HepG2 (cell line): Measurements from ENCODE around the gene RNASE13. TPM values are rescaled to one million over a fixed set of nuclear protein-coding genes. Genes with fewer than 3 reads are reported as not detected.

Experiments
- ATAC-seq: fragments of 200-7000 bp; cut with Tn5 transposase; 3 replicates; pipeline ENCODE4 v1.9.1; 2020; ENCODE audit warnings: mild to moderate bottlenecking, moderate library complexity
- BruUV-seq: library from RNA; stranded (reverse); fragments of 400-500 nt; replicated peaks from 2 replicates; lab custom pipeline; 2021; lab: Mats Ljungman, UMichigan
- CTCF ChIA-PET: fragments of 300-600 bp; formaldehyde crosslinking; extraction: SDS; loops from one replicate; lab custom pipeline; 2021; ENCODE audit warnings: low total read pairs, inconsistent platforms, low intra/inter-chr PET ratio; lab: Yijun Ruan, JAX
- POLR2A ChIA-PET: fragments of 350-600 bp; sonication (Branson Sonifier 250); formaldehyde crosslinking; loops from one replicate; lab custom pipeline; 2020; ENCODE audit warnings: antibody characterized with exemption, inconsistent platforms; lab: Yijun Ruan, JAX
- DNase-seq: peaks from one replicate; pipeline ENCODE4 v3.0.0-alpha.2; 2015; ENCODE audit warnings: low spot score
- FAIRE-seq: peaks from 3 replicates; lab custom pipeline; 2011; peaks lifted over from hg19 to GRCh38; lab: Jason Lieb, UNC
- H2AFZ ChIP-seq: one replicate; pipeline ENCODE4 v1.6.1; 2011; ENCODE audit warnings: low read length, inconsistent platforms
- H3K27ac ChIP-seq: fragments of 300-600 bp; 3 replicates; pipeline ENCODE4 v1.8.0; 2011; ENCODE audit warnings: mixed run types, mild to moderate bottlenecking, mixed read lengths, low read length, inconsistent platforms; ENCODE audit not compliant: insufficient read depth; ENCODE audit errors: extremely low read length
- H3K27me3 ChIP-seq, 2 experiments: fragments of 200-600 bp in 1 of 2; 2 replicates in 1 of 2; 3 replicates in 1 of 2; pipeline versions ENCODE4 v1.6.0 to v1.8.0; 2011; ENCODE audit warnings: low read length in 2 of 2, mild to moderate bottlenecking in 2 of 2, moderate library complexity in 2 of 2, inconsistent platforms in 1 of 2; ENCODE audit not compliant: insufficient read depth in 2 of 2, control insufficient read depth in 1 of 2
- H3K36me3 ChIP-seq, 2 experiments: fragments of 200-600 bp in 1 of 2; replicated peaks in 1 of 2; 2 replicates in 1 of 2; 3 replicates in 1 of 2; pipeline versions ENCODE4 v1.5.1 to v1.8.0; 2011; ENCODE audit warnings: low read length in 2 of 2, inconsistent platforms in 1 of 2; ENCODE audit not compliant: insufficient read depth in 2 of 2, control insufficient read depth in 1 of 2
- H3K4me1 ChIP-seq: 2 replicates; pipeline ENCODE4 v1.5.1; 2012; ENCODE audit warnings: low read length, inconsistent platforms; ENCODE audit not compliant: insufficient read depth
- H3K4me2 ChIP-seq: 2 replicates; pipeline ENCODE4 v1.6.0; 2011; ENCODE audit warnings: low read depth, low read length, inconsistent platforms
- H3K4me3 ChIP-seq, 3 experiments: fragments of 200-600 bp in 1 of 3; sonication (generic), shearing (Covaris generic) in 1 of 3; replicated peaks in 1 of 3; 2 replicates each; pipeline ENCODE4 v1.5.1; 2011 to 2016; ENCODE audit warnings: low read length in 3 of 3, inconsistent platforms in 2 of 3, low read depth in 2 of 3, mild to moderate bottlenecking in 2 of 3, control low read depth in 1 of 3, mixed read lengths in 1 of 3; ENCODE audit not compliant: insufficient read depth in 1 of 3
- H3K79me2 ChIP-seq: one replicate; pipeline ENCODE4 v1.6.1; 2011; ENCODE audit warnings: low read length, inconsistent platforms; ENCODE audit not compliant: insufficient read depth
- H3K9ac ChIP-seq: 2 replicates; pipeline ENCODE4 v1.6.0; 2011; ENCODE audit warnings: mild to moderate bottlenecking, low read depth, low read length, inconsistent platforms; ENCODE audit not compliant: insufficient read depth
- H3K9me3 ChIP-seq: 2 replicates; pipeline ENCODE4 v1.5.1; 2012; ENCODE audit warnings: mild to moderate bottlenecking, low read length
- H4K20me1 ChIP-seq: 2 replicates; pipeline ENCODE4 v1.6.0; 2011; ENCODE audit warnings: inconsistent platforms, mild to moderate bottlenecking, low read length, moderate library complexity; ENCODE audit not compliant: insufficient read depth
- ARNTL ChIP-seq: sonication (generic); formaldehyde crosslinking; IDR thresholded peaks from 2 replicates; pipeline ENCODE4 v1.4.0; 2020; ENCODE audit warnings: mild to moderate bottlenecking, missing genetic modification reagents
- CREM ChIP-seq, 2 experiments: sonication (generic) in 1 of 2; formaldehyde crosslinking in 1 of 2; IDR thresholded peaks; 2 replicates each; pipeline versions ENCODE4 v1.4.0 to v1.6.1; 2016 to 2020; ENCODE audit warnings: antibody characterized with exemption in 1 of 2, mild to moderate bottlenecking in 1 of 2, missing genetic modification reagents in 1 of 2
- FOSL2 ChIP-seq: sonication (generic); formaldehyde crosslinking; IDR thresholded peaks from 2 replicates; pipeline ENCODE4 v1.4.0; 2020; ENCODE audit warnings: missing genetic modification reagents
- GATAD2A ChIP-seq: IDR thresholded peaks from 2 replicates; pipeline ENCODE4 v1.6.1; 2016
- KMT2A ChIP-seq: sonication (generic); formaldehyde crosslinking; IDR thresholded peaks from 2 replicates; pipeline ENCODE4 v1.4.0; 2020; ENCODE audit warnings: missing genetic modification reagents
- RBFOX2 ChIP-seq: fragments of 200-400 bp; formaldehyde crosslinking; IDR thresholded peaks from 2 replicates; pipeline ENCODE4 v1.6.1; 2017; ENCODE audit warnings: low read depth, mild to moderate bottlenecking, low read length
- RORA ChIP-seq: sonication (generic); formaldehyde crosslinking; IDR thresholded peaks from 2 replicates; pipeline ENCODE4 v1.5.0; 2020; ENCODE audit warnings: mild to moderate bottlenecking, missing genetic modification reagents, moderate library complexity
- STAT5B ChIP-seq: sonication (generic); formaldehyde crosslinking; IDR thresholded peaks from 2 replicates; pipeline ENCODE4 v1.4.0; 2020; ENCODE audit warnings: missing genetic modification reagents
- WIZ ChIP-seq: sonication (generic); formaldehyde crosslinking; IDR thresholded peaks from 2 replicates; pipeline ENCODE4 v1.5.1; 2020; ENCODE audit warnings: mild to moderate bottlenecking, missing genetic modification reagents
- YEATS4 ChIP-seq: sonication (generic); formaldehyde crosslinking; IDR thresholded peaks from 2 replicates; pipeline ENCODE4 v1.4.0; 2020; ENCODE audit warnings: missing genetic modification reagents, borderline replicate concordance
- ZBTB1 ChIP-seq: sonication (generic); formaldehyde crosslinking; IDR thresholded peaks from 2 replicates; pipeline ENCODE4 v1.4.0; 2020; ENCODE audit warnings: missing genetic modification reagents, borderline replicate concordance
- ZBTB21 ChIP-seq: sonication (generic); formaldehyde crosslinking; IDR thresholded peaks from 2 replicates; pipeline ENCODE4 v1.4.0; 2020; ENCODE audit warnings: missing genetic modification reagents
- ZBTB38 ChIP-seq: sonication (generic); formaldehyde crosslinking; IDR thresholded peaks from 2 replicates; pipeline ENCODE4 v1.5.1; 2020; ENCODE audit warnings: mild to moderate bottlenecking, missing genetic modification reagents
- ZBTB46 ChIP-seq: sonication (generic); formaldehyde crosslinking; IDR thresholded peaks from 2 replicates; pipeline ENCODE4 v1.4.0; 2020; ENCODE audit warnings: mild to moderate bottlenecking, missing genetic modification reagents, borderline replicate concordance
- ZNF10 ChIP-seq: sonication (generic); formaldehyde crosslinking; IDR thresholded peaks from 2 replicates; pipeline ENCODE4 v1.4.0; 2020; ENCODE audit warnings: mild to moderate bottlenecking, low read depth, missing genetic modification reagents, borderline replicate concordance
- ZNF382 ChIP-seq: sonication (generic); formaldehyde crosslinking; IDR thresholded peaks from 2 replicates; pipeline ENCODE4 v1.5.0; 2020; ENCODE audit warnings: missing genetic modification reagents, mild to moderate bottlenecking, borderline replicate concordance
- ZNF580 ChIP-seq: IDR thresholded peaks from 2 replicates; pipeline ENCODE4 v1.6.1; 2016; ENCODE audit warnings: low read depth, borderline replicate concordance
- ZSCAN20 ChIP-seq: sonication (generic); formaldehyde crosslinking; IDR thresholded peaks from 2 replicates; pipeline ENCODE4 v1.4.0; 2020; ENCODE audit warnings: missing genetic modification reagents, mild to moderate bottlenecking, borderline replicate concordance
- ZSCAN5A ChIP-seq: sonication (generic); formaldehyde crosslinking; IDR thresholded peaks from 2 replicates; pipeline ENCODE4 v1.8.0; 2022; ENCODE audit warnings: mild to moderate bottlenecking, missing genetic modification reagents, borderline replicate concordance
- WGBS: methylation state at CpG from one replicate; pipeline ENCODE4 v1.1.6; 2017; ENCODE audit warnings: low lambda C conversion rate; 5-methylcytosine and 5-hydroxymethylcytosine counted together
- in situ Hi-C: cut with HindIII; loops from 2 replicates; pipeline ENCODE4 v1.10.0; 2017; ENCODE audit warnings: low pct_unique_long_range_greater_than_20kb; ENCODE audit not compliant: extremely low pct_ligation_motif_present
- intact Hi-C: fragments of 100-400 bp; cut with micrococcal nuclease; formaldehyde crosslinking; loops from one replicate; pipeline ENCODE4 v1.10.0; 2022; ENCODE audit not compliant: unreplicated experiment
- polyA plus RNA-seq, 8 experiments: library from polyadenylated mRNA; depleted of rRNA in 3 of 8; stranded (reverse) in 7 of 8; unstranded in 1 of 8; fragments of >200 nt; fragmentation: Illumina TruSeq in 4 of 8; extraction: Trizol in 4 of 8; gene quantifications; 2 replicates each; pipeline versions ENCODE4 v1.2.1 to v1.2.3, GENCODE V29; 2011 to 2016; ENCODE audit warnings: low read depth in 4 of 8, missing spikeins in 1 of 8, mixed read lengths in 1 of 8; ENCODE audit not compliant: insufficient read depth in 1 of 8
- total RNA-seq, 5 experiments: library from RNA; depleted of rRNA; stranded (reverse); fragments of >200 nt; fragmentation: Illumina TruSeq; extraction: Trizol; gene quantifications; 2 replicates each; pipeline ENCODE4 v1.2.3, GENCODE V29; 2016; ENCODE audit warnings: low read depth in 1 of 5

The RNASE13 gene
- total and polyA plus RNA-seq, 2 of the 13 experiments (the other 11 are each of a cell fraction or from before 2014, with no cell fraction given): 1.0 TPM; not detected in 1

- Histone ChIP-seq H3K27me3 (no peaks in the 10 kb centered on the region; a peak in 2 of 5 replicates), H2AFZ (peak within 1 kb of the TSS; percentile 77), H3K79me2 (peaks cover 13% of the 10 kb centered on the region), H3K9me3 (no peaks in the 10 kb centered on the region), H3K4me2 (peak within 1 kb of the TSS; percentile 77), H3K4me3 (peak within 1 kb of the TSS; percentile 72 to 94 (median 85)), H3K4me1 (peaks cover 26% of the 10 kb centered on the region), H4K20me1 (0 out of 2 replicates have a peak, but pooled peaks cover 3% of the 10 kb centered on the region), H3K36me3 (peaks cover 16 to 30% of the 10 kb centered on the region in 2 experiments), H3K27ac (peak within 1 kb of the TSS; percentile 76), H3K9ac (peak within 1 kb of the TSS; percentile 78)
- intact Hi-C loops (no loop called here), in situ Hi-C loops (loop anchor here (25.0 kb wide), 1 partner anchor 653 kb away; the partner anchor contains the start of genes CCNB1IP1 and PARP2)
- ChIA-PET POLR2A (interaction anchor here (0.9 kb wide), 1 partner anchor 15 kb away, joined by 3 read pairs; no protein-coding TSS in a partner anchor), CTCF (interaction anchor here (0.8 to 1.5 kb wide), 3 partner anchors 19 to 103 kb away, joined by 3 to 6 read pairs (median 4); no protein-coding TSS in a partner anchor)
- TSS peak; percentile 70 for BruUV-seq
- ATAC-seq (peak; percentile 98), DNase-seq (peak; percentile 98), FAIRE-seq (peak; percentile 67)
- under 1% methylated on average over 42 of the region's 42 CpGs for WGBS
- TF ChIP-seq GATAD2A (CRISPR knock-in tag) (0 out of 2 replicates have a peak, but pooled peaks have one; percentile 12), KMT2A (CRISPR knock-in tag) (0 out of 2 replicates have a peak, but pooled peaks have one; percentile 47), WIZ (peak; percentile 80; the same call in 1 of the 2 replicates), FOSL2 (CRISPR knock-in tag) (peak; percentile 54), STAT5B (no peak), ZBTB46 (CRISPR knock-in tag) (no peak), ZBTB1 (CRISPR knock-in tag) (no peak), ZBTB21 (peak; percentile 39; the same call in 1 of the 2 replicates), YEATS4 (CRISPR knock-in tag) (peak; percentile 79; the same call in 1 of the 2 replicates), RBFOX2 (peak; percentile 70; the same call in 1 of the 2 replicates), ZSCAN20 (CRISPR knock-in tag) (peak; percentile 73; the same call in 1 of the 2 replicates), ZNF10 (CRISPR knock-in tag) (no peak), ZNF580 (CRISPR knock-in tag) (0 out of 2 replicates have a peak, but pooled peaks have one; percentile 45), ZSCAN5A (CRISPR knock-in tag) (peak; percentile 89), ARNTL (CRISPR knock-in tag) (peak; percentile 51), ZBTB38 (CRISPR knock-in tag) (peak; percentile 70; the same call in 1 of the 2 replicates), CREM (IDR thresholded peaks at IDR 0.05) (peak; percentile 90), CREM (CRISPR knock-in tag; IDR thresholded peaks at IDR 0.05) (0 out of 2 replicates have a peak, but pooled peaks have one; percentile 2), ZNF382 (no peak), RORA (no peak)
These were observed 44.6 kb downstream of the RNASE13 start, which contains the start of gene METTL17 for GRCh38 chr14:20989787-20990600. Gene METTL17, plus strand, starts transcription at chr14:20989980. Its CDS starts 23 bp downstream, at chr14:20990003.
